Measurements from ENCODE around the gene TFF3.

DNA sequence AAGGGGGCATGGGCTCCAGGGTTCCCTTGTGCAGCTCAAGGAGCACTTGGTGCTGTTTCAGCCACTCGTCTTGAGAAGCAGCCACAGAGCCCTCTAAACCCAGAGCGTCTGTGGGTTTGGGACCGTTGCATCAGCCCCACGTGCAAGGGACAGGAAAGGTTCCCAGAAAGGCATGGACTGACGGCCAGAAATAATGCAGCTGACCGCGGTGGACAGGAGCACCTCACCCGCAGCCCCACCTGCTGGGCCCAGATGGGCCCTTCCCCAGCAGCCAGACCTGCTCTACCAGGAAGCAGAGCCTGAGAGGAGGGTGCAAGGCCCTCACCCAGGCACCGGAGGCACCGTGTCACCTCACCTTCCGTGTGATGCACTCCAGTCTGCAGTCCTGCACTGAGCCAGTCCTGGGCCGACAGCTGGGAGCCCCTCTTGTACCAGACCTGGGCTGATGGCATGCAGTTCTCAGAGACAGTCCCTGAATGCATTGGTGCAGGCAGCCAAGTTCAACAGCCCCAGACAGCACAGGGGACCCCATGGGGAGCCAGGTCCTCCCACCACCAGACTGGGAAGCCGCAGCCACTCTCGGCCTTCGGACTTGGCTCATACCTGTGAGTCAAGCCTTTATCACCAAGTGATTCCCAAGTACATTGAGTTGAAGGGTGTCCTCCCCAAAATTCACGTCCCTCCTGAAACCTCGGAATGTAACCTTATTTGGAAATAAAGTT, 4.8 kb upstream of the TFF3 start:
- TF ChIP-seq, protein P1, sequence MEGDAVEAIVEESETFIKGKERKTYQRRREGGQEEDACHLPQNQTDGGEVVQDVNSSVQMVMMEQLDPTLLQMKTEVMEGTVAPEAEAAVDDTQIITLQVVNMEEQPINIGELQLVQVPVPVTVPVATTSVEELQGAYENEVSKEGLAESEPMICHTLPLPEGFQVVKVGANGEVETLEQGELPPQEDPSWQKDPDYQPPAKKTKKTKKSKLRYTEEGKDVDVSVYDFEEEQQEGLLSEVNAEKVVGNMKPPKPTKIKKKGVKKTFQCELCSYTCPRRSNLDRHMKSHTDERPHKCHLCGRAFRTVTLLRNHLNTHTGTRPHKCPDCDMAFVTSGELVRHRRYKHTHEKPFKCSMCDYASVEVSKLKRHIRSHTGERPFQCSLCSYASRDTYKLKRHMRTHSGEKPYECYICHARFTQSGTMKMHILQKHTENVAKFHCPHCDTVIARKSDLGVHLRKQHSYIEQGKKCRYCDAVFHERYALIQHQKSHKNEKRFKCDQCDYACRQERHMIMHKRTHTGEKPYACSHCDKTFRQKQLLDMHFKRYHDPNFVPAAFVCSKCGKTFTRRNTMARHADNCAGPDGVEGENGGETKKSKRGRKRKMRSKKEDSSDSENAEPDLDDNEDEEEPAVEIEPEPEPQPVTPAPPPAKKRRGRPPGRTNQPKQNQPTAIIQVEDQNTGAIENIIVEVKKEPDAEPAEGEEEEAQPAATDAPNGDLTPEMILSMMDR (IDR thresholded peaks at IDR 0.05; ENCODE audit: low read length) = no peak
- TF ChIP-seq EZH2phosphoT487 (IDR thresholded peaks at IDR 0.05; ENCODE audit: low read length) = no peak

All from MM.1S (cell line).